ENCODE measurements around the gene FNDC5. TPM values are rescaled to one million over a fixed set of nuclear protein-coding genes. Genes with fewer than 3 reads are reported as not detected.

Gene FNDC5
- total and polyA plus RNA-seq, 9 of the 15 experiments (the other 6 are each of a cell fraction or from before 2014, with no cell fraction given): 0.06 to 2.1 (median 0.22) TPM

GRCh38 chr1:32865639-32866405 is 4.9 kb downstream of the FNDC5 start (continued):
- TF ChIP-seq ZNF609 (CRISPR knock-in tag; IDR thresholded peaks at IDR 0.05; ENCODE audit: borderline replicate concordance) (no peak), SIX5 (IDR thresholded peaks at IDR 0.05; ENCODE audit: borderline replicate concordance in 1 of 2, insufficient read depth in 1 of 2, low read depth in 1 of 2, low read length in 2 of 2) (no peak), KDM1A (IDR thresholded peaks at IDR 0.05) (no peak), FOXP1 (CRISPR knock-in tag; IDR thresholded peaks at IDR 0.05) (no peak), ZNF507 (tag; conservative IDR thresholded peaks at IDR 0.05) (no peak), ZNF561 (CRISPR knock-in tag; conservative IDR thresholded peaks at IDR 0.05) (no peak), ZNF449 (CRISPR knock-in tag; IDR thresholded peaks at IDR 0.05) (no peak), ZC3H11A (IDR thresholded peaks at IDR 0.05; ENCODE audit: low read depth, low read length) (no peak), E2F5 (CRISPR knock-in tag; IDR thresholded peaks at IDR 0.05) (no peak)

Measured in K562 (cell line).